GM12801 (cell line): ENCODE results near the gene ATP6V0A4.

Experiments used
- TF ChIP-seq, protein P1 (sequence below): IDR thresholded peaks from one replicate; pipeline ENCODE4 v1.5.1; 2011; ENCODE audit warnings: control low read depth; ENCODE audit not compliant: insufficient read length; ENCODE audit errors: extremely low read depth

ATP6V0A4 gene

GRCh38 chr7:138834583-138834982, 36.6 kb upstream of the ATP6V0A4 start:
- TF ChIP-seq, protein P1, sequence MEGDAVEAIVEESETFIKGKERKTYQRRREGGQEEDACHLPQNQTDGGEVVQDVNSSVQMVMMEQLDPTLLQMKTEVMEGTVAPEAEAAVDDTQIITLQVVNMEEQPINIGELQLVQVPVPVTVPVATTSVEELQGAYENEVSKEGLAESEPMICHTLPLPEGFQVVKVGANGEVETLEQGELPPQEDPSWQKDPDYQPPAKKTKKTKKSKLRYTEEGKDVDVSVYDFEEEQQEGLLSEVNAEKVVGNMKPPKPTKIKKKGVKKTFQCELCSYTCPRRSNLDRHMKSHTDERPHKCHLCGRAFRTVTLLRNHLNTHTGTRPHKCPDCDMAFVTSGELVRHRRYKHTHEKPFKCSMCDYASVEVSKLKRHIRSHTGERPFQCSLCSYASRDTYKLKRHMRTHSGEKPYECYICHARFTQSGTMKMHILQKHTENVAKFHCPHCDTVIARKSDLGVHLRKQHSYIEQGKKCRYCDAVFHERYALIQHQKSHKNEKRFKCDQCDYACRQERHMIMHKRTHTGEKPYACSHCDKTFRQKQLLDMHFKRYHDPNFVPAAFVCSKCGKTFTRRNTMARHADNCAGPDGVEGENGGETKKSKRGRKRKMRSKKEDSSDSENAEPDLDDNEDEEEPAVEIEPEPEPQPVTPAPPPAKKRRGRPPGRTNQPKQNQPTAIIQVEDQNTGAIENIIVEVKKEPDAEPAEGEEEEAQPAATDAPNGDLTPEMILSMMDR: no peak

GRCh38 chr7:138833596-138833995, 35.6 kb upstream of the ATP6V0A4 start:
- TF ChIP-seq, protein P1: no peak

DNA sequence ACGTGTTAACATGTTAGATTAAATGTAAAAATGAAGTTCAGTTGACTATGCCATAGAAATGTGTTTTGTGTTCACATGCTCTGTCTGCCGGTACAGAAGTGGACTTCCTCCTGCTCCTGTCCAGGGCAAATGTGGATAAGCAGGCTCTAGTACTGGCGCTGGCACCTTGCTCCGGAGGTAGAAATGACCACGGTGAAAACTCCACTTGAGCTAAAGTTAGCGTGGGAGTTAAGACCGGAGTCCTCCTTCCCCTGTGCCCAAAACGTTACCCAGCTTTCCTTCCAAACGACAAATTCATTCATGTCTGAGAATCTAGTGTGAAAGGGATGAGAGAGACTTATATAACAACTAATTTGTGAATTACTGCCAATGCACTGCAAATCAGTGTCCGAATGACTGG, 35.0 kb upstream of the ATP6V0A4 start:
- TF ChIP-seq, protein P1: no peak

DNA sequence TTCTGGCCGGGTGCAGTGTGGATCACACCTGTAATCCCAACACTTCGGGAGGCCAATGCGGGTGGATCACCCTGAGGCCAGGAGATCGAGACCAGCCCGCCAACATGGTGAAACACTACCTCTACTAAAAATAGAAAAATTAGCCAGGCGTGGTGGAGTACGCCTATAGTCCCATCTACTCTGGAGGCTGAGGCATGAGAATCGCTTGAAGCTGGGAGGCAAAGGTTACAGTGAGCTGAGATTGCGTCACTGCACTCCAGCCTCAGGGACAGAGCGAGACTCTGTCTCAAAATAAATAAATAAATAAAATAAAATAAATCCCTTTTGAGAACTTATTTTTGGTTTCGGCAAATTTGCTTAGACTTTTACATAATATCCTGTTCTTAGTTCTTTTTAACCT, 31.3 kb upstream of the ATP6V0A4 start:
- TF ChIP-seq, protein P1: no peak

- TF ChIP-seq, protein P1: no peak
Measured at GRCh38 chr7:138828302-138828701, 30.3 kb upstream of the ATP6V0A4 start.

- TF ChIP-seq, protein P1: no peak
Measured at GRCh38 chr7:138825049-138825721, 27.2 kb upstream of the ATP6V0A4 start.

DNA sequence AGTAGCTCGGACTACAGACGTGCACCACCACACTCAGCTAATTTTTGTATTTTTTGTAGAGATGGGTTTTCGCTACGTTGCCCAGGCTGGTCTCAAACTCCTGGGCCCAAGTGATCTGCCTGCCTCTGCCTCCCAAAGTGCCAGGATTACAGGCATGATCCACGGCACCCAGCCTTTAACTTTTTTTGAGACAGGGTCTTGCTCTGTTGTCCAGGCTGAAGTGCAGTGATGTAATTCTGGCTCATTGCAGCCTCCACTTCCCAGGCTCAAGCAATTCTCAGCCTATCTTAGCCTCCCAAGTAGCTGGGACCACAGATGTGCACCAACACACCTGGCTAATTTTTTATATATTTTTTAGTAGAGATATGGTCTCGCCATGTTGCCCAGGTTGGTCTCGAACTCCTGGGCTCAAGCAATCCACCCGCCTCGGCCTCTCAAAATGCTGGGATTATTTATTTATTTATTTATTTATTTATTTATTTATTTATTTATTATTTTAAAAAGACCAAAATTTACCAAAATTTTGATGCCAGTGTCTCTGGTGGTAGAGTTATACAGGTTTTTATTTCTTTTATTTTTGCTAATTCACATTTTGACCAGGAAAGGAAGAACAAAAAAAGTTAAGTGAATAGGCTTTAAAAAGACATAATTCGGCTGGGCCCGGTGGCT, 25.0 kb upstream of the ATP6V0A4 start:
- TF ChIP-seq, protein P1: no peak
